ENCODE data around the gene SLC47A1.

- TF ChIP-seq SPI1 (IDR thresholded peaks at IDR 0.05; ENCODE audit: low read depth, low read length) (no peak), POLR2AphosphoS5 (IDR thresholded peaks at IDR 0.05; ENCODE audit: low read depth, low read length) (no peak), POLR2A (IDR thresholded peaks at IDR 0.05; ENCODE audit: low read depth, low read length) (no peak), TAF1 (IDR thresholded peaks at IDR 0.05; ENCODE audit: low read depth, low read length) (no peak), PAX5 (IDR thresholded peaks at IDR 0.05; ENCODE audit: insufficient read depth, low read length, severe bottlenecking) (no peak), POU2F2 (IDR thresholded peaks at IDR 0.05; ENCODE audit: low read depth, low read length) (no peak)
Measured at GRCh38 chr17:19486351-19487023, 47.2 kb upstream of the SLC47A1 start.
